ENCODE data around the gene SPACA5.
"Not testable (repeated sequence)": the region's sequence is repeated elsewhere in the genome, so short reads cannot be mapped to it uniquely, and the experiment has no call there.

The SPACA5 gene

DNA sequence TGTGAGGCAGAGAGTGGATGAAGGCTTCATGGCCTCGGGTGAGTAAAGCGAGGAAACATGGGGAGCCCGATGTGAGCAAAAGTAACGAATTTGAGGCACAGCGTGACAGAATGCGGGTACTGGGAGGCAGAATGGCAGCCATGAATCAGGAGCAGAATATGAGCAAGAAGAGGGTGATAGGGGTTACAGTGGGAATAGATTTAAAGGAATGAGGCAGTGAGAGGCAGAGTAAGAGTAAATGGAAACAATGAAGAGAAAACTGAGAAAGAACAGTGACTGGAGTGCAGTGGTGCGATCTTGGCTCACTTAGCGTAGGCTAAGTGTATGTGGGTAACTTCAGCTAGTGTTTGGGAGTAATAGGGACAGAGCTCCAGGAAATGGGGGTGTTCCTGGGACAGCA is at the start of gene SPACA5:
SPACA5 (plus strand) TSS at position 301 of the 400 bp plus-strand sequence. CDS start 815 bp downstream, outside the sequence.
- DNase-seq: not testable (repeated sequence)

GRCh38 chrX:47958206-47958605 is 48.6 kb upstream of the SPACA5 start:
- DNase-seq: not testable (repeated sequence)

DNA sequence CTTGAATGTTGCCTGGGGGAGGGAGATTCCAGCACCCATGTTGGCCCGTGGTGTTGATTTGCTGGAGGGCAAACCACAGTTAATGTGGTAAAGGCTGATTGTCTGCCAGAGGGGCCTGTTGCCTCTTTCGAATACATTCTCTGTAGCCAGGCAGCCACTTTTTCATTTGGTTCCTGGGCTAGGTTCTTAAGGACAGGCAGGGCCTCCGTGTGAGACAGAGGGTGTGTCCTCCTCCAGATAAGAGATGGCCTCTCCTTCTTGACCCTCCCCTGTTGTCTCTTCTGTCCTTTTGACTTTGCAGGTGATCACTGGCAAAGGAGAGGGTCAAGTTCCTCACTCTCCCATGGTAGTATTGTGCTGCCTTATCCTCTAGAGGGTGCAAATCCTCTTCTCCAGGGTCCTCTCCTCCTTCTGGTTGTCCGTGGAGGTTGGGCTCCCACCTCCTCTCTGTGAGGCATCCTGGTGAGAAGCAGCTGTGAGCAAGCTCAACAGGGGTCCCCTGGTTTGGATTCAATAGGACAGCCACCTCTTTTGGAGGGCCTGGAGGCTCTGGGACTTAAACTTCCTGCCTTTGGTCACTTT is 47.9 kb upstream of the SPACA5 start:
- peak in 1 of 2 experiments; percentile 1 for DNase-seq

DNA sequence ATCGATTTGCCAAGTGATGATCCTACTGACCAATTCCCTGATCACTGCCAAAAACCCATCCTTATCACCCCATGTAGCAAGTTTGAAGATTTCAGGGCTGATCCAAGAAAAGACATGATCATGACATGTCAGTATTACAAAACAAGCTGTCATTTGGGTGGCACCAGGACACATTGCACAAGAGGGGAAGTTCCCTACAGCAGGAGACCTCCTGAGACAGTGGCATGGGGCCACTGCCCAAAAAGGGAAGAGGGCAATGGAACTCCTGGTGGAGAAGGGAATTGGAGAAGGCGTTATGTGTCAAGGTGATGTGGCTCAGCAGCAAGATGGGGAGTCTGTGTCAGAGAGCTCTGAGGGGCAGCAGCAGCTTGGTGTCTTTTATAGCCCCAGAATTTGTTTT is 46.4 kb upstream of the SPACA5 start:
- no peak for DNase-seq

- not testable (repeated sequence) for DNase-seq
Observed at GRCh38 chrX:47961830-47962229, 45.0 kb upstream of the SPACA5 start.

- DNase-seq: not testable (repeated sequence)
Observed at GRCh38 chrX:47965526-47965925, 41.3 kb upstream of the SPACA5 start.

GRCh38 chrX:47973235-47973634 is 33.6 kb upstream of the SPACA5 start:
- no peak for DNase-seq

DNA sequence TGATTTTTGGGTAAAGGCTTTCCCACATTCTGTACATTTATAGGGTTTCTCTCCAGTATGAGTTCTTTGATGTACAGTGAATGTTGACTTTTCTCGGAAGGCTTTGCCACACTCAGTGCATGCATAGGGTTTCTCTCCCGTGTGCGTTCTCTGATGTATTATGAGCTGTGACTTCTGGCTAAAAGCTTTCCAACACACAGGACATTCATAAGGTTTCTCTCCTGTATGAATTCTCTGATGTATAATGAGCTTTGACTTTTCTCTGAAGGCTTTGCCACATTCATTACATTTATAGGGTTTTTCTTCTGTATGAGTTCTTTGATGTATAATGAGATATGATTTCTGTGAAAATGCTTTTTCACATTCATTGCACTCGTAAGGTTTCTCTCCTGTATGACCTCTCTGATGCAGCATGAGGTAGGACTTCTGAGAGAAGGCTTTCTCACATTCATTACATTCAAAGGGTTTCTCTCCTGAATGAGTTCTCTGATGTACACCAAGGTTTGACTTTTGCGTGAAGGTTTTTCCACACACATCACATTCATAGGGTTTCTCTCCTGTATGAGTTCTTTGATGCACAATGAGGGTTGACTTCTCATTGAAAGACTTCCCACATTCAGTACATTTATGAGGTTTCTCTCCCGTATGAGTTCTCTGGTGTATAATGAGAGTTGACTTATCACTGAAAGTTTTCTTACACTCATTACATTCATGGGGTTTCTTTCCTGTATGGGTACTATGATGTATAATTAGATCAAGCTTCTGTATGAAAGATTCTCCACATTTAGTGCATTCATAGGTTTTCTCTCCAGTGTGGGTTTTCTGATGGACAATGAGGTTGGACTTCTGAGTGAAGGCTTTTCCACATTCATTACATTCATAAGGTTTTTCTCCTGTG is 30.3 kb upstream of the SPACA5 start:
- no peak for DNase-seq

DNA sequence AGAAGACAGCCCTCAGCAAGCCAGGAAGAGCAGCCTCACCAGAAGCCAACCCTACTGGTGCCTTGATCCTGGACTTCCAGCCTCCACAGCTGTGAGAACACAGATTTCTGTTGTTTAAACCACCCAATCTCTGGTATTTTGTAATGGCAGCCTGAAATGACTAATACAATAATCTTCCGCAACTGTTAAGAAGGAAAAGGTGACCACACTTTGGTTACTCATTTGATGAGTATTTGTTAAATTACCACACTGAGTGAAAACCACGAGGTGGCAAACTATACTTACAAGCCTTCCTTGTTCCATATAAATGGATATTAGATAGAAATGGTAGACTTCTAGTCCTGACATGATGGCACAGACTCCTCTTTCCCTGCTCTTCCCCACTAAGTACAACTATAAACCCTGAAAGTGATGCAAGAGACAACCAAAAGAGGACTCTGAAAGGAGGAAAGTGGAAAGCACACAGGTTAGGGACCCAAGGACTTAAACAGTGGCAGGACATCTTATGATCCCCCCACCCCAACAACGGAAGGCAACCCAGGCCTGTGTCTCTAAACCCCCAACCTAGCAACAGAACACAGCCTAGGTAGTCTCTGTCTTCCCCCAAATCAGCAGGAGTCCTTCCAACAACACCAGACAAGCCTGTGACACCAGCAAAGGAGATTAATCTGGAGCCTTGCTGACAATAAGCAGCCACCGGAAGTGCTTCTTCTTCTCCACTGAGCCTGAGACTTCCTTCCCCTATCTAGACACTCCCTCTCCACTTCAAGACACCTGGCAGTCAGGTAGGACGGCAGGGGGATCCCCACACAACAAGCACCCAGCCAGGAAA is 15.3 kb upstream of the SPACA5 start:
- DNase-seq: no peak

DNA sequence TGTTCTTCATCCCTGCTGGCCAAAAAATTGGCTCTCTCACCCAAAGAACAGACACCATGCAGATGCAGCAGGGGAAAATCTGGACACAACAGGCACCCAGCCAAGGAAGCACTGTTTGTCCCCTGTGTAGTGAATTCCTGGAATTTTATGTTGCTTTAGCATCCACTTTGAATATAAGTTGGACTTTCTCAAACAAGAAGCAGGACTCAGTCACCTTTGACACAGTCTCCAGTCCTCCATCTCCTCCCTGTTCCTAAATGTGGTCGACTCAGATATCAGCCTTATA is 14.8 kb upstream of the SPACA5 start:
- no peak for DNase-seq

DNA sequence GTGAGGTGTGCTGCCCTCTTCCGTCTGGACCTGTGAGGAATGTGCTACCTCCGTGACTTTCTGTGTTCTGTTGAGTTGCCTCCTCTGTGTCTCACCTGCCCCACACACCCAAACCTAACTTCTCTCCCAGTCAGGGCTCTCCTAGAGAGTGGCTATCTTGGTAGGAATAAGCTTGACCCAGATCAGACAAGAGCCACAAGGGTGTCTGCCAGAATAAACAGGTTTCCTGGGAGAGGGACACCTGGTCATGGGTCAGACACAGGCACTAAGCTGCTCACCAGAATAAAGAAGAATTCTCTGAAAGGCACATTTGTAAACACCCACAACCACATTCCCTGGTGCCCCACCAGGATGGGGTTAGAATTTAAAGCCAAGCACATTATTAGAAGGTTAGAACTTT is 14.1 kb upstream of the SPACA5 start:
- no peak for DNase-seq

GRCh38 chrX:48001260-48001659 is 5.5 kb upstream of the SPACA5 start:
- no peak for DNase-seq

- no peak for DNase-seq
Observed at GRCh38 chrX:48002319-48002718, 4.5 kb upstream of the SPACA5 start.

- DNase-seq: no peak
Observed at GRCh38 chrX:48002929-48003328, 3.9 kb upstream of the SPACA5 start.

GRCh38 chrX:48003367-48003757 is 3.4 kb upstream of the SPACA5 start:
- no peak for DNase-seq

GRCh38 chrX:48003758-48004457 is 2.9 kb upstream of the SPACA5 start, which contains the start of gene ZNF182:
Gene ZNF182, minus strand, starts transcription at chrX:48003989. Its CDS starts 1,380 bp downstream, at chrX:48002609.
- DNase-seq: peak; percentile 80 to 95

DNA sequence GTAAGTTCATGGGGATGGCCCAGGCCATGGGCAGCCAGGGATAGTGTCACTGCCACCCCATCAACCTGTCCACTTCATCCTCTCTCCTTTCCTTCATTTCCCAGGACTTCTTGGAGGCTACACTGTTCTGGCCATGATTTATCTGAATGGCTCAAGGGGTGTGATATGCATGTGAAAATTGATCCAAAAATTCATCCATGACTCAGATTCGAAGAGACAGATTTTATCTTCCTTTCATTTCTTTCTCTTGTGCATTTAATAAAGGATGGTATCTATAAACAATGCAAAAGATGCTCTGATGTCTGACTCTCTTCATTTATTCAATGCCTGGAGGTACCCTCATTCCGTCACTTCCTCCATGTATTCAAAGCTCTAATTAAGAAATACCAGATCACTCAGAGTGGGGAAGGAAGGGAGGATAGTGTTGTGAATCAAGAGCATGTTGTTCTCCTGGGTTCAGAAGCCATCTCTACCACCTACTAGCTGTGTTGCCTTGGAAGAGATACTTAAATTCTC is 2.7 kb downstream of the SPACA5 start:
- DNase-seq: not testable (repeated sequence)

- not testable (repeated sequence) for DNase-seq
Observed at GRCh38 chrX:48016583-48017310, 10.0 kb downstream of the SPACA5 start.

GRCh38 chrX:48019892-48020291 is 13.1 kb downstream of the SPACA5 start:
- not testable (repeated sequence) for DNase-seq

DNA sequence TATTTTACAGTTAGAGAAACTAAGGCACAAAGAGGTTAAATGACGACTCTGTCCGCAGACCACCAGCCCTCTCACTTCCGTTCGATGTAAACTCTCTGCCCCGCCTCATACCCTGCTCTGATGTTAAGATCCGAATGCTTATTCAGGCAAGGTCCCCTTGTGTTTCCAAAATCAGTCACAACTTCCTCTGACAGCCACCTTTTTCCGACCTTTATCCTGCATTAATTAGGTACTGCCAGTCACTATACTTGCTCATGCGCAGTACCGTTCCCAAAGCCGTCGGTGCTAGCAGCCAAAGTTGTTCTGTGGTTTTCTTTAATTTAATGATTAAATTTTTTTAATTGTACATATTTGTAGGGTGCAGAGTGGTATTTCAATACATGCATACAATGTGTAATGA is 13.7 kb downstream of the SPACA5 start:
- DNase-seq: not testable (repeated sequence)

DNA sequence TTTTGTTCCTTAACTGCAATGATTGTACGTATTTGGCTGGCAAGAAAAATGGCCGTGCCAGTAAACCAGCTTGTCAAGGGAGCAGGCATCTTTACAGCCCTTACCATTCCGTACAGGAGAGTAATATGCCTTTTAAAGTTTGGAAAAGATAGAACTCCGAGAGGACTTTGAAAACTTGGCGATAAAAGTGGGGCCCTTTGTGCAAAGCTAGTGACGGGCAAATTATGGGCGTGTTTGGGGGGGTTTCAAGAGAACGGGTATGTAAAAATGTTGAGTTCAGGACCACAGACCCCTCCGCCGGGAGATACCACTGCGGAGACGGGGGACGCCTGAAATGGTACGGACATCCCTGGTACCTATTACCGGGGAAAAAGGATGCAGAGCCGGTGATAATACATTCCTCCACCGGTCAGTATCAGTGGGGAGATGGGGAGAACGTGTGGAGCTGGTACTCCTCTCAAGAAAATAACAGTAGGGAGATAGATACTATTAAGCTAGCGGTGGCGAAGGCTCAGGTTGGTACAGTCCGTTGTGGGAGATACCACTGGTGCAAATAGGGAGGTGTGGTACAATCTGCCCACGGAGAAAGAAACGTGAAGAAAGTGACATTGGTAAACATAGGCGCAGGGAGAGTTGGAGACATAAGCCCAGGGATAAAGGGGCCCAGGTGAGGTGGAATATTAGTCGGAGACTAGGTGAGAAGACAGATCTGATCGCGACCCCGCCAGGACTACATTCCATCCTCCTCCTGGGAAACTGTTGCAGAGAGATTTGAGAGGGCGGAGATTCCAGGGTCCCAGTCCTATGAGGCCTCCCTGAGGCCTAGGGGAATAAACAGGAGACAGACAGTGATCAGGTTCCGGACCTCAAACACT is 14.5 kb downstream of the SPACA5 start:
- DNase-seq: peak; percentile 74 to 85
